Measurements from ENCODE around the gene SH3RF2.
"Not testable (repeated sequence)": the region's sequence is repeated elsewhere in the genome, so short reads cannot be mapped to it uniquely, and the experiment has no call there.

Gene SH3RF2

GRCh38 chr5:145954140-145954539 lies 17.8 kb downstream of the SH3RF2 start:
- DNase-seq = not testable (repeated sequence)

- DNase-seq = no peak
Measured at GRCh38 chr5:145957388-145957787, 21.0 kb downstream of the SH3RF2 start.

DNA sequence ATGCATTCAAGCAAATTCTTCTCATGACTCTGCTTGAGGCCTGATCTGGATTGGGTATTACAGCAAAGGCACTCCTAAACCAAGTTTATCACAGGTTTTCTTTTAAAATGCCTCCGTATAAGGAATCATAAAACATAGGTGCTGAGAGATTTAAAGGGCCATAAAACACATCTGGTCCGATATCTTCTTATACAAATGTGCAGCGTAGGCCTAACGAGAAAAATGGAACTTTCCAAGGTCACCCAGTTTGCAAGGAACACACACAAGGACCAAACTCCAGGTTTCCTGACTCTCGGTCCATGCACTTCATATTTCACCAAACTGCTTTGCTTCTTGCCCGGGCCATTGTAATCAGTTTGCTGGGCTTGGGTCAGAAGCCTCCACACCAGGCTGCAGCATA lies 22.1 kb downstream of the SH3RF2 start:
- DNase-seq = no peak

- DNase-seq = no peak
Measured at GRCh38 chr5:145960166-145960565, 23.8 kb downstream of the SH3RF2 start.

DNA sequence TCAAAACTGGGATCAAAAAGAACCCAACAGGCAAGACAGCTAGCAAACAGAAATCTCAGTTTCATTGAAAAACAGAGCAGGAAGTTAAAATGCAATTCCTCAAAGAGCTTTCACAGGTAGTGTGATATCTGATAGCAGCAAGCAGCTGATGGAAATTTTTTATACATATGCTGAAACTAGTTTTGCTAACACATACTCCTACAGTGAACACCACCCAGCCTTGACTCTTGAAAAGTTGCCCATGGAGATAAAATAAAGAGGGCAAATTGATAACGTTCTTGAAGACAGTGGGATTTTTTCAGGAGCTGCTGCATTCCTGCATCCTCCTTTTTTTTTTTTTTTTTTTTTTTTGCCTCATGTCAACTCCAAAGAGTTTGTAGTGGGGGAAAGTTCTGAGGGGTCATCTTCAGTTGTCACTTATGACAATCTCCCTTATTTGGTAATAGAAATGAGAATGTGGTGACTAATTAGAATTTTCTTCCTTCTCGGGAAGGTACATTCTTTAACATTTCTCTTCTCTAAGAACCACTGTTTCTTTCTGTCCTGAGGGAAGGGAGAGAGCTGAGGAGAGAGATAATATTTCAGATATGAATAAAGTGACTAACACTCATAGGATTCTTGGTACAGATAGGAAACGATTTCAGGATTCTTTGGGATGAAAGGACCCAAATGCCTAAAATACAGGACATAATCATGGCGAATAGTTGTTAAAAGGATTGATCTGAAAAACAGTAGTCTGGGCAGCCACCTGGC lies 24.6 kb downstream of the SH3RF2 start:
- DNase-seq = no peak

GRCh38 chr5:145962001-145962400 lies 25.6 kb downstream of the SH3RF2 start:
- DNase-seq = no peak

GRCh38 chr5:145964008-145964407 lies 27.6 kb downstream of the SH3RF2 start:
- not testable (repeated sequence) for DNase-seq

DNA sequence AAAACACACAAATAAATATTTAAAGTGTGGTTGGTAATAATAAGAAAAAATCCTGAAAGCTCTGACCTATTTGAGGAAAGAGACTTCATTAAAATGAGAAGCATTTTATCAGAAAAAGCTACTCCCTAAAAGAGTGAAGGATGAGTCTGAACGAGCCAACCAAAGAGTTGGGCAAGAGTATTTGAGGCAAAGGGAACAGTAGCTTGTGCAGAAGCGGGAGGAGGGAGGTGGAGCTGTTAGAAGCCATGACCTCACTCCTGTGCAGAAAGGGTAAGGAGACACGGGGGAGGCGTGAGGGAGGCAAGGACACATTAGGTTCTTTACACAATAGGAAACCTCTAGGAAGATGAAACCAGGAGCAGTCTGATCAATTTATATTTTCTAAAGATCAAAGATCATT lies 29.4 kb downstream of the SH3RF2 start:
- DNase-seq = no peak

DNA sequence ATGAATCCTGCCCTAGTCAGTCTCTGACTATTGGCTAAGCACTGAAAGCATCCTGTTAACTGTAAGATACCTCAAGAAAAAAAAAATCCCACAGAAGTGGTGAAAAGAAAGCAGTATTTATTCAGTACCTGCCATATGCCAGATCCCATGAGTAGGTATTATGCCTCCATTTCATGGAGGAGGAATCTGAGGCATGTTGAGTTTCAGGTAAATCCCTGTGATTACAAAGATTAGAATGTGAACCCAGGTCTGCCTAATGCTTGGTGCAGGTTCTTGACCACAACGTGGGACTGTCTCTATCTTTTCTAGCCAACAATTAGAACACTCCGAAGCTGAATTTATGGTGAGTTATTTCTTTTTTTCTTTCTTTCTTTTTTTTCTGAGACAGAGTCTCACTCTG lies 30.9 kb downstream of the SH3RF2 start:
- no peak for DNase-seq

DNA sequence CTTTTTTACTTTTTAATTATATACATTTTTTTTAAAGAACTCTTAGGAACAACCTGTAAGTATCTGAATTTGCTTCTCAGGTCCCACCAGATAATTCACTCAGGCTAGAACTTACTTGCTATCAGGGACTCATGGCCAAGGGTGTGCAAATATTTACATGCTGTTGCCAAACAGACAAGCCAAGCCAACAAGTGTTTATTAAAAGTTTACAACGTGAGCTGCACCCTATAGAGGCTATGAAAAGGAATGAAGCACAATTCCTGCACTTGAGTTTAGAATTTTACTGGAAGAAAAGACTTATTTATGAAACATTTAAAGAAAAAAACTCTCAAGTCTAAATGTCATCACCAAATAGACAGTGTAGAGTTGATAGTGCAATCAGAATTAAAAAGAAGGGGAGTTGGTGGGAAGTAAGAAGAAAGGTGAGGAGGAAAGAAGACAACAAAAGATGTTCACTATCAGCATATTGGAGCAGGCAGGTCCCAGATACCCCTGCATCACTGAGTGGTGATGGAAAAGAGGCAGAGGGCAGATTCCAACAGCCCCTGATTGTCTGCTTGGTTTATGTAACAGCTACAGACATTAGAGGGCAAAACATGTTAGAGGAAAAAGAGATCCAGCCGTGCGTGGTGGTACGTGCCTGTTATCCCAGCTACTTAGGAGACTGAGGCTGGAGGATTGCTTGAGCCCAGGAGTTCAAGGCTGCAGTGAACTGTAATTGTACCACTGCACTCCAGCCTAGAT lies 32.8 kb downstream of the SH3RF2 start:
- no peak for DNase-seq

- no peak for DNase-seq
Measured at GRCh38 chr5:145969714-145970092, 33.3 kb downstream of the SH3RF2 start.

- DNase-seq = no peak
Measured at GRCh38 chr5:145971108-145971507, 34.7 kb downstream of the SH3RF2 start.

DNA sequence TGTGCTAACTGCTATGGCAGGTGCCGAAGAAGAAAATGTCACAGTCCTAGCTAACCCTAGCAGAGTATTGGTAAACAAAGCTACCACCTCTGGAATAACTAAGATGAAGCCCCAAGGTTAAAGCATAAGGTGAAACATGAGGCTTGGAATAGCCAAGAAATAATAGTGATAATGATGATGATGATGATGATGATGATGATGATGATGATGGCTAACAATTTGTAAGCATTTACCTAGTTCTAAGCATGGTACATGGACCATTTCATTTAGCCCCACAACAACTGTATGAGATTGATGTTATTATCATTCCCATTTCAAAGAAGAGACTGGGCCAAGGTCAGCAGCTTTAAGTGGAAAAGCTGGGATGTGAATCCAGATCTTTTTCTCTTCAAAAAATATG lies 35.3 kb downstream of the SH3RF2 start:
- no peak for DNase-seq

GRCh38 chr5:145975001-145975360 lies 38.6 kb downstream of the SH3RF2 start:
- DNase-seq = no peak

GRCh38 chr5:145975361-145976066 lies 39.1 kb downstream of the SH3RF2 start:
- DNase-seq = no peak

- no peak for DNase-seq
Measured at GRCh38 chr5:145976431-145977155, 40.2 kb downstream of the SH3RF2 start.

DNA sequence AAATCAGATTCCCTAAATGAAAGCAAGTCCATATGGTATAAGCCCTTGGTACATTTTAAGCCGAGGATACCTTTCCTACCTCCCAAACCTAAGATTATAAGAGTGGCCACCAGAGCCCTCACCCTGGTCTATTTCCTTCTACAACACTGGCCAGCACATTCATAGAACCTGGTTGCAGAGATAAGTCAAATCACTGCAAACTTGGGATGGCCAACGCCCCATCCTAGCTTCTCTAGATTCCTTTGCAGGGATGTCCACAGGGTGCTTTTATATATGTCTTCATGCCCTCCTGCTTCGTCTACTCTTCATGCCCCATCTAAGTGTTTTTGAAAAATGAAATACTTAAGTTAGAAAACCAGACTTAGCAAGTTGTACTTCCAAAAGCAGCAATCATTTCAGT lies 41.8 kb downstream of the SH3RF2 start:
- DNase-seq = no peak

- no peak for DNase-seq
Measured at GRCh38 chr5:145978708-145979107, 42.3 kb downstream of the SH3RF2 start.

DNA sequence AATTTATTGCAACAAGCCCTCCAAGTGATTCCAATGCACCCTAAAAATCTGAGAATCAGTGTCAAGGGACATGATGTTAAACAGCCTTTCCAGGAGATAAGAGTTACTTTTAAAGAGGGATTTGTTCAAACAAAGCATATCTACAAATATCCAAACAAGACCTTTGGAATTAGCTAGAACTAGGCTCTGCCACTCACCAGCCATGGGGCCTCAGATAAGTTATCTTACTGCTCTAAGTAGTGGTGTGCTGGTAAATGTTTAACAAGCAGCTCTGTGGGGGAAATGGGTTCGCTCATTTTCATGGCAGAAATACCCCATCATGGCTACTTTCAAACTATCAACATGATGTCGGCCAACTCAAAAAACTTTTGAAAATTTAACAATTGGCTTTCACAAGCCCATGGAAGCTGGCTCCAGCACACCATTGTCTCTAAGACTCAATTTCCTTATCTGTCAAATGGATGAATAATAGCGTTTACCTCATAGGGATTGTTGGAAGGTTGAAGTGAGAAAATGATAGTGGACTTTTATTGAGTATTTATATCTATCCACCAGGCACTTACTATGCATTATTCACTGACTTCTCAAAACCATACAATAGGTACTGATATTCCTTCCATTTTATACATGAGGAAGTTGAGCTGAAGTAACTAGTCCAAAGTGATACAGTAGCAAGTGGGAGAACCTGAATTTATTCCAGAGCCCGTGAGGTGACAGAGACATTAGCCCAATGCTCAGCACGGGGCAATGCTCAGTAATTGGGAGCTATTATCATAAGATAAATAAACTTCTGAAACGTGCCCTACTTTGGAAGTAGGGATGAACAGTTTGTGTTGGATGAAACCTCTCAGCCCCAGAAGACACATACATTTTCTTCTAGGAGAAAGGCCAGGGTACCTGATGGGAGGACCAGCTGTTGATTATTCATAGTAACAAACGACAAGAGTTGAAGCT lies 43.2 kb downstream of the SH3RF2 start:
- DNase-seq = no peak

DNA sequence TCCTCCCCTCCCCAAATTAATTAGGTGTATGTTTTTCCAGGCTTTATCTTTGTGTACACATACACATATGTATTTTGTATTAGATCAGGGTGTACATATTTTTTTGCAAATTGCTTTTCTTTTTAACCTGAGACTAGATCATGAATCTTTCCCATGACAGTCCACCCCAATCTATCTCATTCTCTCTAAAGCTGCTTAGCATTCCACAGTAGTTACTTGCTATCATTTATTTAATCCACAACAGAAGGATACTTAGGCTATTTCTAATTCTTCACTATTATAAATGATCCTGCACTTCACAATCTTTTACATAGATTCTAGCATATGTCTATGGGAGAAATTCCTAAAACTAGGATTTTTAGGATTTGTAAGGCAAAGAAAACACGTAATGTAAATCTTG lies 43.9 kb downstream of the SH3RF2 start:
- DNase-seq = no peak

DNA sequence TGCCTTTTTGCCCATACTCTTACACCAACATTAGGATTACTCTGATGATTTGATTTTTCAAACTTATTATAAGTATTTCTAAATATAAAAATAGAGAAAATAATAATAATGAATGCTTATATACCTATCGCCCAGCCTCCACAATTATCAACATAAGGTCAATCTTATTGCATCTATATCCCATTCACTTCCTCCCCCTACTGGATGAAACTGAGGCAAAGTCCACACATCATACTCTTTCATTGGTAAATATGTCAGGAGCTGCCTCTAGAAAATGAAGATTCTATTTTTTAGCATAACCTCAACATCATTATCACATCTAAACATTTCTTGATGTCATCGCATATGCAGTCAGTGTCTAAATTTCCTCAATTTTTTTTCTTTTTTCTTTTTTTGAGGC lies 44.3 kb downstream of the SH3RF2 start:
- no peak for DNase-seq
